GM12801 (cell line): ENCODE measurements around the gene IGF1R.

Experiments
- TF ChIP-seq, protein P1 (sequence below): IDR thresholded peaks from one replicate; pipeline ENCODE4 v1.5.1; 2011; ENCODE audit warnings: control low read depth; ENCODE audit not compliant: insufficient read length; ENCODE audit errors: extremely low read depth

Gene IGF1R

GRCh38 chr15:98730860-98731711 lies 82.7 kb downstream of the IGF1R start:
- TF ChIP-seq, protein P1, sequence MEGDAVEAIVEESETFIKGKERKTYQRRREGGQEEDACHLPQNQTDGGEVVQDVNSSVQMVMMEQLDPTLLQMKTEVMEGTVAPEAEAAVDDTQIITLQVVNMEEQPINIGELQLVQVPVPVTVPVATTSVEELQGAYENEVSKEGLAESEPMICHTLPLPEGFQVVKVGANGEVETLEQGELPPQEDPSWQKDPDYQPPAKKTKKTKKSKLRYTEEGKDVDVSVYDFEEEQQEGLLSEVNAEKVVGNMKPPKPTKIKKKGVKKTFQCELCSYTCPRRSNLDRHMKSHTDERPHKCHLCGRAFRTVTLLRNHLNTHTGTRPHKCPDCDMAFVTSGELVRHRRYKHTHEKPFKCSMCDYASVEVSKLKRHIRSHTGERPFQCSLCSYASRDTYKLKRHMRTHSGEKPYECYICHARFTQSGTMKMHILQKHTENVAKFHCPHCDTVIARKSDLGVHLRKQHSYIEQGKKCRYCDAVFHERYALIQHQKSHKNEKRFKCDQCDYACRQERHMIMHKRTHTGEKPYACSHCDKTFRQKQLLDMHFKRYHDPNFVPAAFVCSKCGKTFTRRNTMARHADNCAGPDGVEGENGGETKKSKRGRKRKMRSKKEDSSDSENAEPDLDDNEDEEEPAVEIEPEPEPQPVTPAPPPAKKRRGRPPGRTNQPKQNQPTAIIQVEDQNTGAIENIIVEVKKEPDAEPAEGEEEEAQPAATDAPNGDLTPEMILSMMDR = no peak

GRCh38 chr15:98731712-98732450 lies 83.5 kb downstream of the IGF1R start:
- TF ChIP-seq, protein P1 = no peak

- TF ChIP-seq, protein P1 = no peak
These were observed 84.8 kb downstream of the IGF1R start for GRCh38 chr15:98733098-98733497.

DNA sequence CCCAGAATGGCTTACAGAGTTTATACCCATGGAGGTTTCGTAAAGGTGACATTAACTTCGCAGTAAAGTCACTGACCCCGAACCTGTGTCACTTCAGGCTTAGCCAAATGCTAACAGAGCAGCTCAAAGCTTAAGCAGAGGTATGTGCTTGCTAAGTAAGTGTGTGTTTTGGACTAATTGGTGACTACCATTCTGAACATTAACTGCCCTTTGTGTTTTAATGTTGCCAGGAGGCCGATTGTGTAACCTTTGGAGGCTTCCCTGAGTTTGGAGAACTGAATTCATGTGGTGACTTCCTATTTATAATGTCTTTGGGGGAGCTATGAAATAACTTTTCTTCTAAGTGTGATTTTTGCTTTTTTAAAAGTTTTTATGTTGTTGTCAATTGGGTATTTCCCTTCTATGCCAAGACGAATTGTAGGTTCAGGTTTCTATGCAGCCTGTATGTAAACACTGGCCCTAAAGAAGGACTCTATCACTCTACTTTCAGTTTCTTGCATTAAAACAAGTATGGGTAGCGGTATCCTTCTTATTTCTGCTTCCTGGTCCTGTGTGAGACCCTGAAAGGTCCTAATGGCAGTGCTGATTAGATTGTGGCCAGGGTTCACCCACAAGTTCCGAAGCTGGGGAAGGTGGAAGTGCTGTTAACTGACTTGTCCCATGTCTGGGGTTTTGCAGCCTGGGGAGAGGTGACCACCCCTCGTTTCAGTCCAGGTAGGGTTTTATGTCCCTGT lies 86.3 kb downstream of the IGF1R start:
- TF ChIP-seq, protein P1 = no peak

- TF ChIP-seq, protein P1 = no peak
These were observed 87.0 kb downstream of the IGF1R start for GRCh38 chr15:98735304-98735703.

- TF ChIP-seq, protein P1 = no peak
These were observed 87.7 kb downstream of the IGF1R start for GRCh38 chr15:98735895-98736617.
